GM19468 (cell line): ENCODE data around the gene EIF3B.

ENCODE experiments used
- ATAC-seq: cut with Tn5 transposase; IDR thresholded peaks from one replicate; pipeline ENCODE4 v1.9.1; 2021; ENCODE audit warnings: mild to moderate bottlenecking, moderate library complexity, moderate number of reproducible peaks; ENCODE audit not compliant: unreplicated experiment; ENCODE audit errors: extremely low read depth

EIF3B gene

GRCh38 chr7:2420216-2420933 is 65.7 kb downstream of the EIF3B start:
- ATAC-seq: no peak

GRCh38 chr7:2421943-2422310 is 67.3 kb downstream of the EIF3B start:
- ATAC-seq: no peak

GRCh38 chr7:2425749-2426148 is 71.1 kb downstream of the EIF3B start:
- no peak for ATAC-seq
